ENCODE measurements around the gene FSIP1. TPM values are rescaled to one million over a fixed set of nuclear protein-coding genes. Genes with fewer than 3 reads are reported as not detected.

Gene FSIP1
- polyA plus RNA-seq, 2 of the 4 experiments (the other 2 are of a cell fraction): 0.71 to 0.93 TPM

- no peak for TF ChIP-seq HDAC2 (IDR thresholded peaks at IDR 0.05)
- TF ChIP-seq GATA3 (IDR thresholded peaks at IDR 0.05; ENCODE audit: borderline replicate concordance): no peak
- TF ChIP-seq TP53 (CRISPR knock-in tag; IDR thresholded peaks at IDR 0.05): no peak
- no peak for TF ChIP-seq JUNB (IDR thresholded peaks at IDR 0.05)
These were observed 230.1 kb downstream of the FSIP1 start (continued) for GRCh38 chr15:39552556-39552955.

- CTCF ChIA-PET: no interaction called here
- FAIRE-seq: no peak
- no peak for ATAC-seq
These were observed 231.2 kb downstream of the FSIP1 start for GRCh38 chr15:39551476-39551875.

More at GRCh38 chr15:39551476-39551875, 231.2 kb downstream of the FSIP1 start:
- H3K4me3 ChIP-seq: no peak overlapping the region
- TF ChIP-seq RAD21 (conservative IDR thresholded peaks at IDR 0.05 in 1 of 2, IDR thresholded peaks at IDR 0.05 in 1 of 2) (no peak), TFCP2L1 (CRISPR knock-in tag; IDR thresholded peaks at IDR 0.05) (no peak), MAFK (IDR thresholded peaks at IDR 0.05; ENCODE audit: partially characterized antibody) (no peak), FOXS1 (CRISPR knock-in tag; IDR thresholded peaks at IDR 0.05) (no peak), ZC3H11A (IDR thresholded peaks at IDR 0.05) (no peak), CTCF (IDR thresholded peaks at IDR 0.05) (no peak), CHD2 (IDR thresholded peaks at IDR 0.05; ENCODE audit: low read length, partially characterized antibody) (no peak), PBX3 (IDR thresholded peaks at IDR 0.05) (no peak), GATA3 (IDR thresholded peaks at IDR 0.05; ENCODE audit: borderline replicate concordance) (no peak), POLR2A (IDR thresholded peaks at IDR 0.05; ENCODE audit: low read length) (no peak), NR3C1 (IDR thresholded peaks at IDR 0.05) (no peak), CBX8 (IDR thresholded peaks at IDR 0.05) (no peak), EP300 (IDR thresholded peaks at IDR 0.05) (no peak), MAZ (IDR thresholded peaks at IDR 0.05; ENCODE audit: borderline replicate concordance, low read depth, low read length) (no peak), ELK1 (IDR thresholded peaks at IDR 0.05; ENCODE audit: low read depth, low read length) (no peak)
- 64% methylated on average over 2 of the region's 2 CpGs for WGBS (ENCODE audit: missing lambda C conversion rate)
- no peak overlapping the region for H3K4me2 ChIP-seq
- no peak overlapping the region for H3K27ac ChIP-seq
- H3K4me1 ChIP-seq: no peaks in the 10 kb centered on the region
- no peaks in the 10 kb centered on the region for H3K9me3 ChIP-seq
- POLR2A ChIA-PET: no interaction called here
- no peak for DNase-seq (ENCODE audit: low read depth in 1 of 2, low spot score in 1 of 2)

Other genes with a start within 250 kb of the FSIP1 start
- gene THBS1, start 201.8 kb downstream of the FSIP1 start, polyA plus RNA-seq (2011; rRNA removed): 46.8 and 53.5 TPM in 2 replicates
- 54.4 to 63.5 TPM (median 54.9 TPM) in 3 replicates for gene THBS1, start 201.8 kb downstream of the FSIP1 start, polyA plus RNA-seq (2017; fragmentation: RNase III; extraction: RNeasy Plus Mini Kit Qiagen cat#74134 plus additional on column Dnase treatment)
- 1.5 and 2.0 TPM in 2 replicates for gene GPR176, start 137.4 kb upstream of the FSIP1 start, polyA plus RNA-seq (2011; rRNA removed)
- gene GPR176, start 137.4 kb upstream of the FSIP1 start, polyA plus RNA-seq (2017; fragmentation: RNase III; extraction: RNeasy Plus Mini Kit Qiagen cat#74134 plus additional on column Dnase treatment): 7.1 to 8.1 TPM (median 8.1 TPM) in 3 replicates
- 38.3 and 38.6 TPM in 2 replicates for gene EIF2AK4, start 151.3 kb upstream of the FSIP1 start, polyA plus RNA-seq (2011; rRNA removed)
- 19.5 to 23.0 TPM (median 22.2 TPM) in 3 replicates for gene EIF2AK4, start 151.3 kb upstream of the FSIP1 start, polyA plus RNA-seq (2017; fragmentation: RNase III; extraction: RNeasy Plus Mini Kit Qiagen cat#74134 plus additional on column Dnase treatment)